GM12801 (cell line): ENCODE results near the gene ZYG11B.

Experiments used
- TF ChIP-seq, protein P1 (sequence below): IDR thresholded peaks from one replicate; pipeline ENCODE4 v1.5.1; 2011; ENCODE audit warnings: control low read depth; ENCODE audit not compliant: insufficient read length; ENCODE audit errors: extremely low read depth

Gene ZYG11B

DNA sequence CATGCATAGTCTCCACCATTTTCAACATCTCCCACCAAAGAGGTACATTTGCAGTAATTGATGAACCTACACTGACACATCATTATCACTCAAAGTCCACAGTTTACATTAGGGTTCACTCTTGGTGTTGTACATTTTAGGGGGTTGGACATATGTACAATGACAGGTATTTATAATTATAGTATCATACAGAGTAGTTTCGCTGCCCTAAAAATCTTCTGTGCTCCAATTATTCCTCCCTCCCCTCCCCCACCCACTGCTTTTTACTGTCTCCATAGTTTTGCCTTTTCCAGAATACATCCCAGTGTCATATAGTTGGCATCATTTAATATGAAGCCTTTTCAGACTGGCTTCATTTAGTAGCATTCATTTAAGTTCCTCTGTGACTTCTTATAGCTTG is 41.7 kb upstream of the ZYG11B start:
- TF ChIP-seq, protein P1, sequence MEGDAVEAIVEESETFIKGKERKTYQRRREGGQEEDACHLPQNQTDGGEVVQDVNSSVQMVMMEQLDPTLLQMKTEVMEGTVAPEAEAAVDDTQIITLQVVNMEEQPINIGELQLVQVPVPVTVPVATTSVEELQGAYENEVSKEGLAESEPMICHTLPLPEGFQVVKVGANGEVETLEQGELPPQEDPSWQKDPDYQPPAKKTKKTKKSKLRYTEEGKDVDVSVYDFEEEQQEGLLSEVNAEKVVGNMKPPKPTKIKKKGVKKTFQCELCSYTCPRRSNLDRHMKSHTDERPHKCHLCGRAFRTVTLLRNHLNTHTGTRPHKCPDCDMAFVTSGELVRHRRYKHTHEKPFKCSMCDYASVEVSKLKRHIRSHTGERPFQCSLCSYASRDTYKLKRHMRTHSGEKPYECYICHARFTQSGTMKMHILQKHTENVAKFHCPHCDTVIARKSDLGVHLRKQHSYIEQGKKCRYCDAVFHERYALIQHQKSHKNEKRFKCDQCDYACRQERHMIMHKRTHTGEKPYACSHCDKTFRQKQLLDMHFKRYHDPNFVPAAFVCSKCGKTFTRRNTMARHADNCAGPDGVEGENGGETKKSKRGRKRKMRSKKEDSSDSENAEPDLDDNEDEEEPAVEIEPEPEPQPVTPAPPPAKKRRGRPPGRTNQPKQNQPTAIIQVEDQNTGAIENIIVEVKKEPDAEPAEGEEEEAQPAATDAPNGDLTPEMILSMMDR, result no peak

- TF ChIP-seq, protein P1, result no peak
These were observed 39.4 kb upstream of the ZYG11B start for GRCh38 chr1:52686830-52687229.

DNA sequence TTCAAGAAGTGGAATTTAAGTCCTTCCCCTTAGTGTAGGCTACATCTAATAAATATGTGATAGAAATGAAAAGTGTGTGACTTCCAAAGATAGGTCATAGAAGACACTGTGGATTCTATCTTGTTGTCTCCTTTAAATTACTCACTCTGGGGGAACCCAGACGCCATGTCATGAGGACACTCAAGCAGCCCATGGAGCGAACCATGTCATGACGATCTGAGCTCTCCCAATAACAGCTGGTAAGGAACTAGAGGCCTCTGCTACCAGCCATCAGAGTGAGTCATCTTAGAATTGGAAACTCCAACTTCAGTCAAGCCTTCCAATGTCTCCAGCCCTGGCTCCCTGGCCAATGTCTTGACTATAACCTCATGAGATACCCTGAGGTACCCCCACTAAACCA is 34.4 kb upstream of the ZYG11B start:
- TF ChIP-seq, protein P1, result no peak

- TF ChIP-seq, protein P1, result no peak
These were observed 33.6 kb upstream of the ZYG11B start for GRCh38 chr1:52692697-52693096.

DNA sequence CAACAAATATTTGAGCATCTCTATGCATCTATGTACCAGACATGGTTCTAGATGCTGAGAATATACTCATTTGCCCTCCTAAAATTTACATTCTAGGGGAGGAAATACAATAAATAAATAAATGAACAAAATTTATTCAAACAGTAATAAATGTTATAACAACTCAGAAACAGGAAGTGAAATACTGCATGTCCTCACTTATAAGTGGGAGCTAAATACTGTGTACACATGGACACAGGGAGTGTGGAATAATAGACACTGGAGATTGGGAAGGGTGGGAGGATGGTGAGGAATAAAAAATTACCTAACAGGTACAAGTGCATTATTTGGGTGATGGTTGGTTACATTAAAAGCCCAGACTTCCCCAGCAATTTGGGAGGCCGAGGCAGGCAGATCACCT is 32.4 kb upstream of the ZYG11B start:
- TF ChIP-seq, protein P1, result no peak

GRCh38 chr1:52695627-52696026 is 30.6 kb upstream of the ZYG11B start:
- TF ChIP-seq, protein P1, result no peak

- TF ChIP-seq, protein P1, result no peak
These were observed 28.2 kb upstream of the ZYG11B start, which contains the start of gene COA7 for GRCh38 chr1:52697795-52698674. COA7 (minus strand) TSS chr1:52698347; CDS start chr1:52698326, 21 bp downstream.
